AG04449 (cell line): ENCODE data around the gene PLEKHM2.

Experiments used
- CTCF ChIA-PET: fragments of 350-600 bp; formaldehyde crosslinking; extraction: SDS; loops from one replicate; lab custom pipeline; 2021; ENCODE audit warnings: antibody characterized with exemption; lab: Yijun Ruan, JAX
- POLR2A ChIA-PET: fragments of 400-600, 350-600 bp; formaldehyde crosslinking; extraction: SDS; loops from one replicate; lab custom pipeline; 2020; ENCODE audit warnings: antibody characterized with exemption, inconsistent platforms; lab: Yijun Ruan, JAX
- DNase-seq: peaks from one replicate; pipeline ENCODE4 v3.0.0-alpha.2; 2010; ENCODE audit warnings: low read depth, low spot score
- H3K4me3 ChIP-seq: 2 replicates; pipeline ENCODE4 v1.5.1; 2011; ENCODE audit warnings: low read depth, mild to moderate bottlenecking, control low read depth, low read length
- TF ChIP-seq, protein P1 (sequence below): IDR thresholded peaks from one replicate; pipeline ENCODE4 v1.5.1; 2011; ENCODE audit warnings: mild to moderate bottlenecking, moderate library complexity, low read length, control low read depth, inconsistent platforms; ENCODE audit not compliant: insufficient read depth; ENCODE audit errors: missing control alignments

Gene PLEKHM2

DNA sequence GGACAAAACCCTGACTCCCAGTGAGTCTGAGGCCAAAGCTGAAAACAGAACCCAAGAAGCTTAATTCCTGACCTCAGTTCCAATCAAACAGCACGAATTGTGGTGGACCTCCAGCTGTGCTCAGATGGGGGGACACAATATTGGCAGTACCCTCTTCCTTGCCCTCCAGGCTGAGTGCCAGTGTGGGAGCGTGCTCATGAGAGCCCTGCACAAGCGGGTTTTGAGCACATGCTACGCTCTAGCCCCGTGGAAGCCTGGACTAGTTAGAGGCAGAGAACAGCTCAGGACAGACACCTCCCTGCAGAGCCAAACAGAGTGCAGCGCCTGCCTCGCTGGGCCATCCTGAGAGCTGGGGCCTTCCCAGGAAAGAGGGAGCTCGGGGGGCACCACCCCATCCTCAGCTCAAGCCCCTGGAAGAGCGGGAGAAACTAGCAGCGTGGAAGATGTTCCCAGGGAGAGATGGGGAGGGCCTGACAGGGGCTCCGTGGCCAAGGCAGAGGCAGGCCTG, 49.2 kb downstream of the PLEKHM2 start:
- POLR2A ChIA-PET = no interaction called here
- H3K4me3 ChIP-seq = no peak overlapping the region
- TF ChIP-seq, protein P1, sequence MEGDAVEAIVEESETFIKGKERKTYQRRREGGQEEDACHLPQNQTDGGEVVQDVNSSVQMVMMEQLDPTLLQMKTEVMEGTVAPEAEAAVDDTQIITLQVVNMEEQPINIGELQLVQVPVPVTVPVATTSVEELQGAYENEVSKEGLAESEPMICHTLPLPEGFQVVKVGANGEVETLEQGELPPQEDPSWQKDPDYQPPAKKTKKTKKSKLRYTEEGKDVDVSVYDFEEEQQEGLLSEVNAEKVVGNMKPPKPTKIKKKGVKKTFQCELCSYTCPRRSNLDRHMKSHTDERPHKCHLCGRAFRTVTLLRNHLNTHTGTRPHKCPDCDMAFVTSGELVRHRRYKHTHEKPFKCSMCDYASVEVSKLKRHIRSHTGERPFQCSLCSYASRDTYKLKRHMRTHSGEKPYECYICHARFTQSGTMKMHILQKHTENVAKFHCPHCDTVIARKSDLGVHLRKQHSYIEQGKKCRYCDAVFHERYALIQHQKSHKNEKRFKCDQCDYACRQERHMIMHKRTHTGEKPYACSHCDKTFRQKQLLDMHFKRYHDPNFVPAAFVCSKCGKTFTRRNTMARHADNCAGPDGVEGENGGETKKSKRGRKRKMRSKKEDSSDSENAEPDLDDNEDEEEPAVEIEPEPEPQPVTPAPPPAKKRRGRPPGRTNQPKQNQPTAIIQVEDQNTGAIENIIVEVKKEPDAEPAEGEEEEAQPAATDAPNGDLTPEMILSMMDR = no peak
- CTCF ChIA-PET = interaction anchor here (1.3 kb wide), 1 partner anchor 11 kb away, joined by 4 read pairs; no protein-coding TSS in a partner anchor
- no peak for DNase-seq

DNA sequence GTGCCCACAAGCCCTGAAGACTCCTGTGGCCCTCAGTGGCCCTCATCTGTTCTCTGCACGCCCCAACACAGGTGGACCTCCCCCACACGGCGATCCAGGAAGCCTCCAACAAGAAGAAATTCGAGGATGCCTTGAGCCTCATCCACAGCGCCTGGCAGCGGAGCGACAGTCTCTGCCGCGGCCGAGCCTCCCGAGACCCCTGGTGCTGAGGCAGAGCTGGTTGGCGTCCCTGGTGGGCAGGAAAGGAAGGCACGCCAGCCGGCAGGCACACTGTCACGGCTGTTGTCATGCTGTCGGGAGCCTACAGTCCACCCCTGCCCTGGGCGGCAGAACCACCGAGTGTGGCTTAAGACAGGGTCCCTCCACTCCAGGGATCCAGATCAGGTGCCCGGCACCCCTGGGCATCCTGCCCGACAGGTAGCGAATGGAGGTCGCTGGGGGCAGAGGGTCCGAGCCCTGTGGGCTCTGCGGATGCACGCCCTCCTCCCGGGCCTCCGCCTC, 49.7 kb downstream of the PLEKHM2 start:
- CTCF ChIA-PET = no interaction called here
- DNase-seq = no peak
- TF ChIP-seq, protein P1 = no peak
- POLR2A ChIA-PET = no interaction called here
- no peak overlapping the region for H3K4me3 ChIP-seq

DNA sequence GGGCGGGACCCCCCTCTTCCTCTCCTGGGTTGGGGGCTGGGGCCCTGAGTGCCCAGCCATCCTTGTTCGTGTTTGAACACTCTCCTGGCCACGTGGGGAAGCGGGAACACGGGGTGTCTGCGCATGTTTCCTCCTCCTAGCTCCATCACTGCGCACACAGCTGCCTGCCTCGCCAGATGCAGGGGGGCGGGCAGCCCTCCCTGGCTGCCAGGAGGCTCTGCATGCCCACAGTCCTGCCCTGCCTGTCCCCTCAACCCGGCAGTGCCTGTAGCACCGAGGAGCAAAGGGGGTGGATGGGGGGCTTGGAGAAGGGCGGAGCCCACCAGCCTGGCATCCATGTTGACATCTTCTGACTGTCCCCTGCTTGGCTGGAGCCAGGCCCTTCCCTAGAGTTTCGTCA, 50.2 kb downstream of the PLEKHM2 start:
- ChIA-PET CTCF (no interaction called here), POLR2A (no interaction called here)
- no peak for DNase-seq
- H3K4me3 ChIP-seq = no peak overlapping the region
- TF ChIP-seq, protein P1 = no peak

DNA sequence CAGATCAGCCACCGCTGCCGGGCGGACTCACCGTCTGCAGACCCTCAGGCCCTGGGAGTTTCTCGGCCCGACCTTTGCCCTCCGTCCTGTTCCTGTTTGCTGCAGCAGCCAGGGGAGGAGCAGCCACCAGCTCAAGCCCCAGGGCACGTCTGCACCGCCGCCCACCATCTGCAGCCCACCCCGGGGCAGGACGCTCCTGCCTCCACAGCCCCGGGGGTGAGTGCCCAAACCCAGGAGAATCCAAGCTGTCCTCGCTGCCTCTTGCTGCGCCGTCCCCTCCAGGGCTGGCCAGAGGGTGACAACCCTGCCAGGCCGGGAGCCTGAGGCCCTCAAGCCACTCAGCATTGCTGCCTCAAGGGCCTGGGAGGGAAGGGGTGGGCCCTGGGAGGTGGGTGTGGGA, 50.8 kb downstream of the PLEKHM2 start:
- DNase-seq = no peak
- CTCF ChIA-PET = no interaction called here
- TF ChIP-seq, protein P1 = no peak

DNA sequence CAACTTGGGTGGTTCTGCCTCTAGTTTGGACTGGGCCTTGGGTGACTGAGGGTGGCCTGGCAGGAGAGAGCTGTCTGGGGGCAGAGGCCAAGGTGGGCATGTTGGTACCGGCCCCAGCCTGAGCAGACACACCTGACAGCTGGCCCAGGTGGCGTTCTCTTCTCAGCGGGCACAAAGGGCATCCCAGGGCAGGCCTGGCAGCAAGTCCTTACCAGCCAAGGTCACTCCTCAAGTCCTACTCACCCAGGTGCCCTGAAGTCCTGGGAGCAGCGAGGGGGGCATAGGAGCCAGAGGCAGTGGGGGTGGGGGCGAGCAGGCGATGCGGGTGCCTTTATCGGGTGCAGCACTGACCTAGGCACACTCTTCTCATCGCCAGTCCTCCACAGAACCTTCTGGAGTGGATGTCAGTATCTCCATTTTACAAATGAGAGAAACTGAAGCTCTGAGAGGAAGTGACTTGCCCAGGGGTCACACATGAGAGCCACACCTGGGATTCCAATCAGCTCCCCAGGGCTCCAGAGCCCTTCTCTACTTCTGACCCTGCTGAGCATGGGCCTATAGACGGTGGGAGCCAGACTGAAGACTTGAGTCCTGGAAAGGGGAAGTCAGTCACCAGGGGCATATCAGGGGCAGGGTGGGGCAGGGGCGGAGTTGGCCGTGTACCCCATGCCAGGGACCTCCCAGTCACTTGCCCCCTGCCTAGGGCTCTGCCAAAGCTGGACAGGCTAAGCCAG, 51.4 kb downstream of the PLEKHM2 start:
- CTCF ChIA-PET = no interaction called here
- TF ChIP-seq, protein P1 = no peak
- no peak for DNase-seq
- POLR2A ChIA-PET = no interaction called here
- H3K4me3 ChIP-seq = no peak overlapping the region

More for the DNA sequence above, 50.8 kb downstream of the PLEKHM2 start:
- POLR2A ChIA-PET = no interaction called here
- H3K4me3 ChIP-seq = no peak overlapping the region
